ENCODE results near the gene AGTRAP. TPM values are rescaled to one million over a fixed set of nuclear protein-coding genes. Genes with fewer than 3 reads are reported as not detected.

The AGTRAP gene
- total and polyA plus RNA-seq, 3 experiments from 2014 or later, result 9.7 to 103 (median 10.6) TPM

- Mint-ChIP-seq H3K9me3 (no peaks in the 10 kb centered on the region), H3K27ac (no peak overlapping the region), H3K36me3 (no peaks in the 10 kb centered on the region), H3K27me3 (peaks cover 0 to 3% of the 10 kb centered on the region in 2 donors), H3K4me3 (no peak overlapping the region), H3K4me1 (peaks cover 0 to 7% (median 3%) of the 10 kb centered on the region in 3 donors)
- Histone ChIP-seq H3K9me3 (ENCODE audit: low read length) (no peaks in the 10 kb centered on the region), H3K36me3 (ENCODE audit: insufficient read depth, low read length) (no peaks in the 10 kb centered on the region), H3K4me1 (ENCODE audit: insufficient read depth, low read length) (peaks cover 12% of the 10 kb centered on the region), H3K4me3 (ENCODE audit: low read length) (no peak overlapping the region), H3K27ac (ENCODE audit: low read depth, low read length) (no peak overlapping the region), H3K27me3 (ENCODE audit: insufficient read depth, low read length, poor library complexity, severe bottlenecking) (no peaks in the 10 kb centered on the region)
- CTCF ChIA-PET, result no interaction called here
- POLR2A ChIA-PET, result interaction anchor here (0.5 kb wide), 1 partner anchor 357 kb away, joined by 3 read pairs; no protein-coding TSS in a partner anchor
- DNase-seq, result no peak
Observed at GRCh38 chr1:11780380-11781147, 44.6 kb downstream of the AGTRAP start.

GRCh38 chr1:11781297-11781696 is 45.4 kb downstream of the AGTRAP start:
- ChIA-PET POLR2A (interaction anchor here (0.5 kb wide), 1 partner anchor 356 kb away, joined by 3 read pairs; no protein-coding TSS in a partner anchor), CTCF (no interaction called here)
- Mint-ChIP-seq H3K36me3 (no peaks in the 10 kb centered on the region), H3K4me3 (no peak overlapping the region), H3K9me3 (no peaks in the 10 kb centered on the region), H3K4me1 (peaks cover 0 to 7% (median 3%) of the 10 kb centered on the region in 3 donors), H3K27ac (no peak overlapping the region), H3K27me3 (peaks cover 0 to 3% of the 10 kb centered on the region in 2 donors)
- H3K9me3 ChIP-seq (ENCODE audit: low read length), result no peaks in the 10 kb centered on the region
- H3K4me3 ChIP-seq (ENCODE audit: low read length), result no peak overlapping the region
- H3K27ac ChIP-seq (ENCODE audit: low read depth, low read length), result no peak overlapping the region
- no peak for DNase-seq
- peaks cover 13% of the 10 kb centered on the region for H3K4me1 ChIP-seq (ENCODE audit: insufficient read depth, low read length)
- H3K36me3 ChIP-seq (ENCODE audit: insufficient read depth, low read length), result no peaks in the 10 kb centered on the region
- H3K27me3 ChIP-seq (ENCODE audit: insufficient read depth, low read length, poor library complexity, severe bottlenecking), result no peaks in the 10 kb centered on the region

- Mint-ChIP-seq H3K4me3 (no peak overlapping the region), H3K4me1 (peaks cover 0 to 7% (median 3%) of the 10 kb centered on the region in 3 donors), H3K27ac (no peak overlapping the region), H3K36me3 (no peaks in the 10 kb centered on the region), H3K9me3 (no peaks in the 10 kb centered on the region), H3K27me3 (peaks cover 0 to 3% of the 10 kb centered on the region in 2 donors)
- no peak for DNase-seq
- Histone ChIP-seq H3K36me3 (ENCODE audit: insufficient read depth, low read length) (no peaks in the 10 kb centered on the region), H3K27ac (ENCODE audit: low read depth, low read length) (no peak overlapping the region), H3K4me3 (ENCODE audit: low read length) (no peak overlapping the region), H3K4me1 (ENCODE audit: insufficient read depth, low read length) (peaks cover 19% of the 10 kb centered on the region), H3K27me3 (ENCODE audit: insufficient read depth, low read length, poor library complexity, severe bottlenecking) (no peaks in the 10 kb centered on the region), H3K9me3 (ENCODE audit: low read length) (no peaks in the 10 kb centered on the region)
- CTCF ChIA-PET, result no interaction called here
- POLR2A ChIA-PET, result no interaction called here
Observed at GRCh38 chr1:11782127-11782708, 46.3 kb downstream of the AGTRAP start.

- Histone ChIP-seq H3K4me3 (ENCODE audit: low read length) (no peak overlapping the region), H3K4me1 (ENCODE audit: insufficient read depth, low read length) (peaks cover 19% of the 10 kb centered on the region), H3K36me3 (ENCODE audit: insufficient read depth, low read length) (no peaks in the 10 kb centered on the region), H3K27ac (ENCODE audit: low read depth, low read length) (no peak overlapping the region), H3K27me3 (ENCODE audit: insufficient read depth, low read length, poor library complexity, severe bottlenecking) (no peaks in the 10 kb centered on the region), H3K9me3 (ENCODE audit: low read length) (no peaks in the 10 kb centered on the region)
- peaks cover 0 to 7% (median 3%) of the 10 kb centered on the region in 3 donors for H3K4me1 Mint-ChIP-seq
- H3K36me3 Mint-ChIP-seq, result no peaks in the 10 kb centered on the region
- ChIA-PET POLR2A (no interaction called here), CTCF (no interaction called here)
- H3K27me3 Mint-ChIP-seq, result peaks cover 0 to 3% of the 10 kb centered on the region in 2 donors
- no peak for DNase-seq
- peak overlapping the region in 1 of 8 donors; percentile 29 for H3K27ac Mint-ChIP-seq
- no peak overlapping the region for H3K4me3 Mint-ChIP-seq
- H3K9me3 Mint-ChIP-seq, result no peaks in the 10 kb centered on the region
Observed at GRCh38 chr1:11783556-11783955, 47.6 kb downstream of the AGTRAP start.

GRCh38 chr1:11784256-11784992 is 48.5 kb downstream of the AGTRAP start:
- Mint-ChIP-seq H3K9me3 (no peaks in the 10 kb centered on the region), H3K27ac (peak overlapping the region in 1 of 8 donors; percentile 77), H3K27me3 (peaks cover 0 to 3% of the 10 kb centered on the region in 2 donors), H3K36me3 (peaks cover 0 to under 1% (median 0%) of the 10 kb centered on the region in 3 donors), H3K4me3 (peak overlapping the region in 2 of 7 donors; percentile 35 to 45), H3K4me1 (peaks cover 0 to 7% (median 3%) of the 10 kb centered on the region in 3 donors)
- CTCF ChIA-PET, result interaction anchor here (1.2 to 1.7 kb wide), 2 partner anchors 14 to 107 kb away, joined by 3 to 6 read pairs; no protein-coding TSS in a partner anchor
- no peaks in the 10 kb centered on the region for H3K27me3 ChIP-seq (ENCODE audit: insufficient read depth, low read length, poor library complexity, severe bottlenecking)
- H3K9me3 ChIP-seq (ENCODE audit: low read length), result no peaks in the 10 kb centered on the region
- peak overlapping the region; percentile 45 for H3K4me3 ChIP-seq (ENCODE audit: low read length)
- POLR2A ChIA-PET, result no interaction called here
- DNase-seq, result no peak
- H3K36me3 ChIP-seq (ENCODE audit: insufficient read depth, low read length), result no peaks in the 10 kb centered on the region
- H3K27ac ChIP-seq (ENCODE audit: low read depth, low read length), result peak overlapping the region; percentile 18
- H3K4me1 ChIP-seq (ENCODE audit: insufficient read depth, low read length), result peaks cover 19% of the 10 kb centered on the region

GRCh38 chr1:11784993-11785769 is 49.2 kb downstream of the AGTRAP start:
- H3K4me3 ChIP-seq (ENCODE audit: low read length), result peak overlapping the region; percentile 45
- no peaks in the 10 kb centered on the region for H3K9me3 ChIP-seq (ENCODE audit: low read length)
- POLR2A ChIA-PET, result interaction anchor here (0.9 kb wide), 1 partner anchor 21 kb away, joined by 4 read pairs; the partner anchor contains the start of genes CLCN6 and MTHFR
- Mint-ChIP-seq H3K4me1 (peaks cover 0 to 7% (median 3%) of the 10 kb centered on the region in 3 donors), H3K4me3 (peak overlapping the region in 6 of 7 donors; percentile 34 to 85 (median 46)), H3K9me3 (no peaks in the 10 kb centered on the region), H3K27me3 (peaks cover 0 to 3% of the 10 kb centered on the region in 2 donors), H3K36me3 (peaks cover 0 to 6% (median 0%) of the 10 kb centered on the region in 3 donors), H3K27ac (peak overlapping the region in 3 of 8 donors; percentile 17 to 68 (median 22))
- peaks cover 19% of the 10 kb centered on the region for H3K4me1 ChIP-seq (ENCODE audit: insufficient read depth, low read length)
- no peaks in the 10 kb centered on the region for H3K27me3 ChIP-seq (ENCODE audit: insufficient read depth, low read length, poor library complexity, severe bottlenecking)
- peak; percentile 14 to 57 (median 26) for DNase-seq
- H3K27ac ChIP-seq (ENCODE audit: low read depth, low read length), result peak overlapping the region; percentile 18
- no peaks in the 10 kb centered on the region for H3K36me3 ChIP-seq (ENCODE audit: insufficient read depth, low read length)
- CTCF ChIA-PET, result interaction anchor here (1.2 to 1.7 kb wide), 2 partner anchors 13 to 107 kb away, joined by 3 to 6 read pairs; no protein-coding TSS in a partner anchor

GRCh38 chr1:11786168-11786567 is 50.2 kb downstream of the AGTRAP start:
- DNase-seq, result no peak
- Histone ChIP-seq H3K36me3 (ENCODE audit: insufficient read depth, low read length) (no peaks in the 10 kb centered on the region), H3K27ac (ENCODE audit: low read depth, low read length) (no peak overlapping the region), H3K27me3 (ENCODE audit: insufficient read depth, low read length, poor library complexity, severe bottlenecking) (no peaks in the 10 kb centered on the region), H3K4me1 (ENCODE audit: insufficient read depth, low read length) (peaks cover 19% of the 10 kb centered on the region), H3K9me3 (ENCODE audit: low read length) (no peaks in the 10 kb centered on the region), H3K4me3 (ENCODE audit: low read length) (no peak overlapping the region)
- peaks cover 0 to 16% (median 0%) of the 10 kb centered on the region in 3 donors for H3K36me3 Mint-ChIP-seq
- ChIA-PET POLR2A (no interaction called here), CTCF (interaction anchor here (1.7 kb wide), 1 partner anchor 12 kb away, joined by 6 read pairs; no protein-coding TSS in a partner anchor)
- no peak overlapping the region for H3K4me3 Mint-ChIP-seq
- no peaks in the 10 kb centered on the region for H3K27me3 Mint-ChIP-seq
- H3K4me1 Mint-ChIP-seq, result peaks cover 0 to 7% (median 5%) of the 10 kb centered on the region in 3 donors
- peak overlapping the region in 2 of 8 donors; percentile 36 to 38 for H3K27ac Mint-ChIP-seq
- no peaks in the 10 kb centered on the region for H3K9me3 Mint-ChIP-seq
